Peyer's patch (tissue), 4 donors: ENCODE results near the gene ANKRD37.

Experiments used
- POLR2A ChIP-seq, 2 donors: fragments of 450-650 bp; IDR thresholded peaks; one replicate each; pipeline ENCODE4 v1.5.1; 2017; ENCODE audit warnings: antibody characterized with exemption in 2 of 2, mild to moderate bottlenecking in 2 of 2, moderate library complexity in 2 of 2
- TF ChIP-seq, protein P1 (sequence below), 6 experiments: fragments of 450-650 bp in 4 of 6; fragments of 200-600 bp in 2 of 6; sonication (generic) in 1 of 6; IDR thresholded peaks; one replicate each; pipeline ENCODE4 v1.5.1; 2017 to 2019; ENCODE audit warnings: antibody characterized with exemption in 6 of 6, mild to moderate bottlenecking in 3 of 6, moderate library complexity in 1 of 6

DNA sequence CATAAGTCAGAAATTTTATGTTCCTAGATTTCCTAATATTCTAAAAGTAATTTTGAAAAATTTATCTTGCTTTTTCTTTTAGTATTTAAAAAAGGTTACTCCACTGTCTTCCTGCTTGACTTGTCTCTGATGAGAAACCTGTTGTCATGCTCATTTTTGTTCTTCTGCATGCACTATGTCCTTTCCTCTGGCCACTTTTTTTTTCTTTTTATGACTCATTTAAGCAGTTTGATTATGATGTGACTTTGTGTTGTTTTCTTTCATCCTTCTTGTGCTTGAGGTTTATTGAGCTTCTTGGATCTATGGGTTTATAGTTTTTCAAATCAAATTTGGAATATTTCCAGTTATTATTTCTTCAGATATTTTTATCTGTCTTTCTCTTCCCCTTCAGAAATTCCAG lies 41.2 kb downstream of the ANKRD37 start:
- TF ChIP-seq, protein P1, sequence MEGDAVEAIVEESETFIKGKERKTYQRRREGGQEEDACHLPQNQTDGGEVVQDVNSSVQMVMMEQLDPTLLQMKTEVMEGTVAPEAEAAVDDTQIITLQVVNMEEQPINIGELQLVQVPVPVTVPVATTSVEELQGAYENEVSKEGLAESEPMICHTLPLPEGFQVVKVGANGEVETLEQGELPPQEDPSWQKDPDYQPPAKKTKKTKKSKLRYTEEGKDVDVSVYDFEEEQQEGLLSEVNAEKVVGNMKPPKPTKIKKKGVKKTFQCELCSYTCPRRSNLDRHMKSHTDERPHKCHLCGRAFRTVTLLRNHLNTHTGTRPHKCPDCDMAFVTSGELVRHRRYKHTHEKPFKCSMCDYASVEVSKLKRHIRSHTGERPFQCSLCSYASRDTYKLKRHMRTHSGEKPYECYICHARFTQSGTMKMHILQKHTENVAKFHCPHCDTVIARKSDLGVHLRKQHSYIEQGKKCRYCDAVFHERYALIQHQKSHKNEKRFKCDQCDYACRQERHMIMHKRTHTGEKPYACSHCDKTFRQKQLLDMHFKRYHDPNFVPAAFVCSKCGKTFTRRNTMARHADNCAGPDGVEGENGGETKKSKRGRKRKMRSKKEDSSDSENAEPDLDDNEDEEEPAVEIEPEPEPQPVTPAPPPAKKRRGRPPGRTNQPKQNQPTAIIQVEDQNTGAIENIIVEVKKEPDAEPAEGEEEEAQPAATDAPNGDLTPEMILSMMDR (IDR thresholded peaks at IDR 0.05) = no peak
- no peak for TF ChIP-seq POLR2A (IDR thresholded peaks at IDR 0.05)
